GM08714 (cell line): ENCODE measurements around the gene LSAMP.

Experiments
- H3K4me3 ChIP-seq: fragments of 200-500 bp; sonication (Bioruptor generic); 2 replicates; pipeline ENCODE4 v1.5.1; 2014; ENCODE audit warnings: mild to moderate bottlenecking, low read length, inconsistent platforms
- ZNF274 ChIP-seq: IDR thresholded peaks from 2 replicates; pipeline ENCODE4 v1.6.1; 2012; ENCODE audit warnings: mild to moderate bottlenecking, low read depth, low read length

Gene LSAMP

GRCh38 chr3:116306149-116306548 is 139.1 kb downstream of the LSAMP start:
- H3K4me3 ChIP-seq = no peak overlapping the region
- TF ChIP-seq ZNF274 = no peak

- TF ChIP-seq ZNF274 = no peak
- no peak overlapping the region for H3K4me3 ChIP-seq
These were observed 143.1 kb downstream of the LSAMP start for GRCh38 chr3:116302087-116302747.

GRCh38 chr3:116301422-116301821 is 143.9 kb downstream of the LSAMP start:
- no peak overlapping the region for H3K4me3 ChIP-seq
- TF ChIP-seq ZNF274 = no peak

- no peak for TF ChIP-seq ZNF274
- no peak overlapping the region for H3K4me3 ChIP-seq
These were observed 145.1 kb downstream of the LSAMP start for GRCh38 chr3:116300226-116300625.

GRCh38 chr3:116299646-116300081 is 145.6 kb downstream of the LSAMP start:
- no peak for TF ChIP-seq ZNF274
- no peak overlapping the region for H3K4me3 ChIP-seq

GRCh38 chr3:116298151-116298550 is 147.1 kb downstream of the LSAMP start:
- TF ChIP-seq ZNF274 = no peak
- H3K4me3 ChIP-seq = no peak overlapping the region

GRCh38 chr3:116291141-116291540 is 154.1 kb downstream of the LSAMP start:
- TF ChIP-seq ZNF274 = no peak
- H3K4me3 ChIP-seq = no peak overlapping the region

- no peak for TF ChIP-seq ZNF274
- no peak overlapping the region for H3K4me3 ChIP-seq
These were observed 156.8 kb downstream of the LSAMP start for GRCh38 chr3:116288485-116288884.

GRCh38 chr3:116285781-116286421 is 159.4 kb downstream of the LSAMP start:
- no peak overlapping the region for H3K4me3 ChIP-seq
- no peak for TF ChIP-seq ZNF274

- TF ChIP-seq ZNF274 = no peak
- no peak overlapping the region for H3K4me3 ChIP-seq
These were observed 163.8 kb downstream of the LSAMP start for GRCh38 chr3:116281313-116282143.

- no peak overlapping the region for H3K4me3 ChIP-seq
- TF ChIP-seq ZNF274 = no peak
These were observed 165.1 kb downstream of the LSAMP start for GRCh38 chr3:116280130-116280740.

- H3K4me3 ChIP-seq = no peak overlapping the region
- no peak for TF ChIP-seq ZNF274
These were observed 168.6 kb downstream of the LSAMP start for GRCh38 chr3:116276675-116277074.

- no peak overlapping the region for H3K4me3 ChIP-seq
- no peak for TF ChIP-seq ZNF274
These were observed 175.2 kb downstream of the LSAMP start for GRCh38 chr3:116270056-116270455.

GRCh38 chr3:116267116-116267515 is 178.2 kb downstream of the LSAMP start:
- no peak overlapping the region for H3K4me3 ChIP-seq
- TF ChIP-seq ZNF274 = no peak
